H9 (cell line): ENCODE data around the gene PIEZO2. TPM values are rescaled to one million over a fixed set of nuclear protein-coding genes. Genes with fewer than 3 reads are reported as not detected.

Experiments
- DNase-seq: peaks from one replicate; pipeline ENCODE4 v3.0.0-alpha.2; 2017
- H2AFZ ChIP-seq: one replicate; pipeline ENCODE4 v1.6.1; 2013; ENCODE audit warnings: mild to moderate bottlenecking, low read length, control low read depth, moderate library complexity
- H2AK5ac ChIP-seq: 2 replicates; pipeline ENCODE4 v1.6.1; 2013; ENCODE audit warnings: low read length, control low read depth, mixed read lengths; ENCODE audit not compliant: insufficient read length
- H2BK120ac ChIP-seq: one replicate; pipeline ENCODE4 v1.6.1; 2013; ENCODE audit warnings: low read depth, mild to moderate bottlenecking, low read length, control low read depth, inconsistent platforms; ENCODE audit not compliant: poor library complexity, severe bottlenecking
- H2BK12ac ChIP-seq: 2 replicates; pipeline ENCODE4 v1.6.1; 2013; ENCODE audit warnings: low read length, control low read depth, mixed read lengths, low read depth; ENCODE audit not compliant: insufficient read length
- H2BK15ac ChIP-seq: 2 replicates; pipeline ENCODE4 v1.6.1; 2013; ENCODE audit warnings: low read depth, low read length, control low read depth
- H2BK20ac ChIP-seq: one replicate; pipeline ENCODE4 v1.6.1; 2013; ENCODE audit warnings: low read depth, mild to moderate bottlenecking, low read length, control low read depth, inconsistent platforms; ENCODE audit not compliant: poor library complexity, severe bottlenecking
- H2BK5ac ChIP-seq: 2 replicates; pipeline ENCODE4 v1.6.1; 2013; ENCODE audit warnings: low read length, control low read depth, mixed read lengths; ENCODE audit not compliant: insufficient read length
- H3K14ac ChIP-seq: 2 replicates; pipeline ENCODE4 v1.6.1; 2013; ENCODE audit warnings: low read length, control low read depth; ENCODE audit not compliant: insufficient read depth
- H3K18ac ChIP-seq: 2 replicates; pipeline ENCODE4 v1.6.1; 2013; ENCODE audit warnings: low read depth, mild to moderate bottlenecking, mixed read lengths, low read length, control low read depth; ENCODE audit not compliant: insufficient read length
- H3K23ac ChIP-seq: 2 replicates; pipeline ENCODE4 v1.6.1; 2013; ENCODE audit warnings: low read length, control low read depth, mixed read lengths, low read depth; ENCODE audit not compliant: insufficient read length
- H3K23me2 ChIP-seq: 2 replicates; pipeline ENCODE4 v1.6.1; 2013; ENCODE audit warnings: low read depth, mild to moderate bottlenecking, mixed read lengths, low read length, control low read depth; ENCODE audit not compliant: insufficient read length, poor library complexity, severe bottlenecking
- H3K27ac ChIP-seq: 2 replicates; pipeline ENCODE4 v1.5.1; 2013; ENCODE audit warnings: low read length, control low read depth, mixed read lengths, low read depth; ENCODE audit not compliant: insufficient read length
- H3K27me3 ChIP-seq: 2 replicates; pipeline ENCODE4 v1.6.1; 2013; ENCODE audit warnings: low read length, control low read depth, inconsistent platforms; ENCODE audit not compliant: insufficient read depth
- H3K4ac ChIP-seq: 2 replicates; pipeline ENCODE4 v1.6.1; 2013; ENCODE audit warnings: low read depth, mild to moderate bottlenecking, control low read depth, inconsistent platforms, low read length, moderate library complexity
- H3K4me1 ChIP-seq: 2 replicates; pipeline ENCODE4 v1.6.1; 2013; ENCODE audit warnings: low read length, control low read depth, inconsistent platforms; ENCODE audit not compliant: insufficient read depth
- H3K4me2 ChIP-seq: 2 replicates; pipeline ENCODE4 v1.6.1; 2013; ENCODE audit warnings: low read length, control low read depth, mixed read lengths; ENCODE audit not compliant: insufficient read length, insufficient read depth
- H3K56ac ChIP-seq: 2 replicates; pipeline ENCODE4 v1.6.1; 2013; ENCODE audit warnings: low read depth, mild to moderate bottlenecking, mixed read lengths, low read length, control low read depth; ENCODE audit not compliant: insufficient read length
- H3K79me1 ChIP-seq: 2 replicates; pipeline ENCODE4 v1.6.1; 2013; ENCODE audit warnings: low read depth, mild to moderate bottlenecking, moderate library complexity, low read length, control low read depth, inconsistent platforms; ENCODE audit not compliant: insufficient read depth, poor library complexity, severe bottlenecking
- H3K79me2 ChIP-seq: 2 replicates; pipeline ENCODE4 v1.6.1; 2013; ENCODE audit warnings: low read length, control low read depth, inconsistent platforms; ENCODE audit not compliant: insufficient read depth
- H3K9ac ChIP-seq: 2 replicates; pipeline ENCODE4 v1.6.1; 2013; ENCODE audit warnings: low read length, control low read depth, mixed read lengths; ENCODE audit not compliant: insufficient read length; ENCODE audit errors: extremely low read depth
- H3K9me3 ChIP-seq: one replicate; pipeline ENCODE4 v1.6.1; 2013; ENCODE audit warnings: low read depth, low read length, inconsistent platforms; ENCODE audit not compliant: control insufficient read depth
- H3T11ph ChIP-seq: one replicate; pipeline ENCODE4 v1.6.1; 2013; ENCODE audit warnings: mild to moderate bottlenecking, low read length, control low read depth, inconsistent platforms
- H4K20me1 ChIP-seq: one replicate; pipeline ENCODE4 v1.6.1; 2013; ENCODE audit not compliant: control insufficient read depth, insufficient read length, insufficient read depth
- H4K5ac ChIP-seq: 2 replicates; pipeline ENCODE4 v1.6.1; 2013; ENCODE audit warnings: low read depth, mild to moderate bottlenecking, mixed read lengths, low read length, control low read depth; ENCODE audit not compliant: insufficient read length
- H4K8ac ChIP-seq: replicated peaks from 2 replicates; pipeline ENCODE4 v1.6.1; 2013; ENCODE audit warnings: low read length, control low read depth, mixed read lengths, low read depth; ENCODE audit not compliant: insufficient read length
- H4K91ac ChIP-seq: 2 replicates; pipeline ENCODE4 v1.6.1; 2013; ENCODE audit warnings: low read depth, mild to moderate bottlenecking, moderate library complexity, mixed read lengths, low read length, control low read depth; ENCODE audit not compliant: insufficient read length
- H3K27ac Mint-ChIP-seq, 3 experiments: 2 replicates in 2 of 3; 3 replicates in 1 of 3; pipeline ENCODE4 v1.8.0; 2020 to 2021; ENCODE audit warnings: mixed read lengths in 3 of 3, mild to moderate bottlenecking in 1 of 3, moderate library complexity in 1 of 3
- H3K27me3 Mint-ChIP-seq: 2 replicates; pipeline ENCODE4 v1.8.0; 2021; ENCODE audit warnings: low read depth, mild to moderate bottlenecking, moderate library complexity, mixed read lengths
- H3K36me3 Mint-ChIP-seq, 3 experiments: 2 replicates in 2 of 3; 3 replicates in 1 of 3; pipeline ENCODE4 v1.8.0; 2020 to 2021; ENCODE audit warnings: low read depth in 3 of 3, mixed read lengths in 3 of 3; ENCODE audit not compliant: insufficient read depth in 1 of 3
- H3K4me1 Mint-ChIP-seq, 2 experiments: 2 replicates each; pipeline ENCODE4 v1.8.0; 2020; ENCODE audit warnings: mixed read lengths in 2 of 2
- H3K4me3 Mint-ChIP-seq, 2 experiments: 2 replicates in 1 of 2; 3 replicates in 1 of 2; pipeline ENCODE4 v1.8.0; 2020 to 2021; ENCODE audit warnings: mild to moderate bottlenecking in 2 of 2, mixed read lengths in 2 of 2, moderate library complexity in 1 of 2
- H3K9me3 Mint-ChIP-seq, 2 experiments: 2 replicates in 1 of 2; 3 replicates in 1 of 2; pipeline ENCODE4 v1.8.0; 2020; ENCODE audit warnings: mild to moderate bottlenecking in 2 of 2, mixed read lengths in 2 of 2, moderate library complexity in 1 of 2
- CTCF ChIP-seq: fragments of 200-600 bp; sonication (generic); conservative IDR thresholded peaks from 3 replicates; pipeline ENCODE4 v1.8.0; 2021; ENCODE audit warnings: antibody characterized with exemption, mild to moderate bottlenecking
- whole genome bisulfite sequencing: extraction: QIAGEN DNeasy Blood & Tissue Kit; methylation state at CpG from one replicate; pipeline ENCODE4 v1.1.7; 2013; ENCODE audit warnings: missing lambda C conversion rate, low lambda C conversion rate, mixed read lengths; ENCODE audit not compliant: insufficient read length; ENCODE audit errors: extremely low coverage; 5-methylcytosine and 5-hydroxymethylcytosine counted together
- total RNA-seq: library from RNA; stranded (reverse); gene quantifications from 2 replicates; pipeline ENCODE4 v1.2.1, GENCODE V29; 2021

The PIEZO2 gene
- total RNA-seq, 1 experiment from 2014 or later, result 3.9 TPM

GRCh38 chr18:11074889-11075288, 74.5 kb downstream of the PIEZO2 start:
- no peaks in the 10 kb centered on the region for H3K9me3 Mint-ChIP-seq
- Histone ChIP-seq H2BK120ac (no peak overlapping the region), H3K56ac (no peak overlapping the region), H2BK15ac (no peak overlapping the region), H3K79me1 (no peaks in the 10 kb centered on the region), H3K23ac (no peak overlapping the region), H4K20me1 (no peaks in the 10 kb centered on the region), H3T11ph (no peak overlapping the region), H2AK5ac (no peak overlapping the region), H3K4me2 (no peak overlapping the region), H4K8ac (no peak overlapping the region), H2BK12ac (no peak overlapping the region), H4K5ac (no peak overlapping the region), H3K27me3 (no peaks in the 10 kb centered on the region), H2BK20ac (no peak overlapping the region), H3K79me2 (no peaks in the 10 kb centered on the region), H3K27ac (no peak overlapping the region), H2AFZ (no peak overlapping the region), H3K23me2 (no peaks in the 10 kb centered on the region), H2BK5ac (no peak overlapping the region), H3K4ac (no peak overlapping the region), H3K14ac (no peak overlapping the region), H3K9ac (no peak overlapping the region), H3K18ac (no peak overlapping the region), H3K9me3 (no peaks in the 10 kb centered on the region), H3K4me1 (no peaks in the 10 kb centered on the region), H4K91ac (no peak overlapping the region)
- H3K4me1 Mint-ChIP-seq, result no peaks in the 10 kb centered on the region
- TF ChIP-seq CTCF, result no peak
- no peak overlapping the region for H3K27ac Mint-ChIP-seq
- DNase-seq, result no peak
- WGBS, result no CpG with 5 or more reads among the region's 5 CpGs
- no peaks in the 10 kb centered on the region for H3K36me3 Mint-ChIP-seq
- no peak overlapping the region for H3K4me3 Mint-ChIP-seq
- H3K27me3 Mint-ChIP-seq, result no peaks in the 10 kb centered on the region; the same call in 1 of the 2 replicates
